GM18907 (cell line): ENCODE measurements around the gene GABRB2.

ENCODE experiments used
- ATAC-seq: cut with Tn5 transposase; IDR thresholded peaks from one replicate; pipeline ENCODE4 v1.9.1; 2021; ENCODE audit warnings: mild to moderate bottlenecking, moderate library complexity; ENCODE audit not compliant: unreplicated experiment

GABRB2 gene

DNA sequence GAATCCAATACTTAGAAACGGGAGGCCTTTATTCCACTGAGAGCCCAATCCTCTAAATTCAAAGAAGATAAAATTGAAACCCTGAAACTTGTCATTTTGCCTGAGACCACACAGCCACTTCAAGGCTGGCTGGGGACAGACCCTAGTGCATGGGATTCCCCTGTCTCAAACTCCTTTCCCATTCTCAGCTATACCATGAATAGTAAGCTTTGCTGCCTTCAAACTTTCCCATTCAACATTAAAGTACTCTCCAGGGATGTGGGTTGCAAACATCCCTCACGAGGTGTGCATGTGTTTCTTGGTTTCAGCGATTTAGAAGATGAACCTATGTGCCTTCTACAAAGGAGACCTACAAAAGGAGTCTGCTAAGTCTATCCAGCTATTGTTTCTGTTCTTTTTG is 64.6 kb downstream of the GABRB2 start:
- no peak for ATAC-seq

DNA sequence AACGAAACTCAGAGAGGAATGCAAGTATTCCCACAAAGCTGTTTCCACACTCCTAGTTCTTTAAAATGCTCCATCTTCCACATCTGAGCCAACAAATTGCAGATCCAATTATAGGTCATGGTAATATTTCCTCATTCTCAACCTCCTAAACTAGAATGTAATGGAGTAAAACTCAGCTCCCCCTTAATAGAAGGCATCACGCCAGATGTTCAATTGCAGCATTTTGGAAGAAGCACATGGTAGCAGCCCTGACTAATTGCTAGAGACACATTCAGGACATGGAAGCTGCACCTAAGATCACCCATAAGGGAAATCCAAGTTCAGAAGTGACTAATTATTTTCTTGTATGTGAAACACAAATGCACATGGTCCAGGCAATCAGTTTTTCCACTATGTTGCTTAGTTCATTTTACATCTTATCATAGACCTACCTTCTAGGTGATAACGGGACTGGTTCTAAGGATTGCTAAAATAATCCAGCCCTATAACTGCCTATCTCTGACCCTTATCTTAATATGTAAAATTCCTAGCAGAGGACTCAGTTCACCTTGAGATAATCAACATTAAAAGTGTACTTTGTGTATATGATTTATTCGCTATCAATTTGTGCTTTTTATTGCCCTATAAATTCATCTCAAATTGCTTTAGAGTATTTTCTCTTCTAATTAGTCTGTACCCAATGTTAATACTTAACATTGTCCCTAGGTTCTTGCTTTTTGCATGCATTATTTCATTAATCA is 75.1 kb downstream of the GABRB2 start:
- no peak for ATAC-seq

DNA sequence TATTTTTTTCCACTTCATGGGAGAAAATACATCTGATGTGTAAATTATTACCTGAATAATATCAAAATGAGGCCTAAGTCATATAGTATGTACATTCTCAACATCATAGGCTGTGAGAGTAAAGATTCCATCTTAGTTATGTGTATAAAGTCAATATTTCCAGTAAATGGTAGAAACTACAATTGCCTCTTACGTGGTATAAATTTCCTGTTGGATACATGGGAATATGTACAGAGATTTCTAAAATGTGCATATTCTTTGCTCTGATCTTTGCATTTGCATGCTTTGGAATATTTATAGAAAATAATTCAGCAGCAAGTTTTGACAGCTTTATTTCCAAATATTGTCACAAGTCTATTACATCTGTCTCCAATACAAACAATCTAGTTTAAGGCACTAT is 78.8 kb downstream of the GABRB2 start:
- no peak for ATAC-seq

DNA sequence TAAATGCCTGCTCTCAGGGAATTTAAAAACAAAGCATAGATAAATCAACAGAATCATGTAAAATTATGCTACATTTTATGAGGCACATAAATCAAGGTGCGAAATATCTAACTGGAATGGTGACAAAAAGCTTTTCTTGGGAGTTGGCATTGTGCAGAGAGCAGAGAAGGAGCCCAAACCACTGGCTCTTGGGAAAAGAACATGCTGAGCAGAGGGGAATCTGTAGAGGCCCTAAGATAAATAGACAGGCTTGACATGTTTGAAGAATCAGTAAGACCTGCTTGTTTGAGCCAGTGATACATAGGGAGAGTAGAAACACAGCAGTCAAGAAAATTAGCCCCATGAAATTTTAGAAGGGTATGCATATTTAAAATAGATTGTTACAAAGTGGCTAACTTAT is 85.8 kb downstream of the GABRB2 start:
- ATAC-seq = no peak

DNA sequence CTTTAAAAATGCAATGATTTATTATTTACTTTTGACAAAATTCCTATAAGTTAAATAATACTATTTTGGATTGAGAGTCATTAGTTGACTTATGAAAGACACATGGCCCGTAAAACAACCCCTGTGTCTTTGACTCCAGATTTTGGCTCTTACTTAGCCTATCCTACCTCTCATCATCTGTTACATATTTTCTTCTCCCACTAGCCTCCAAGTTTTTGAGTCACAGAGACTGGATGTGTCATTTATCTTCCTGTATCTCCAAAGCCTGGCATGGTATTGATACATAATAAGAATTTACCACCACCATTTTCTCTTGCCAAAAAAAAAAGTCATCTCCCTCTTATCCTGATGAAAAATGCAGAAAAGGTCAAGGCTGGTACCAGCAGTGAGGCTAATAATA is 99.9 kb downstream of the GABRB2 start:
- no peak for ATAC-seq

DNA sequence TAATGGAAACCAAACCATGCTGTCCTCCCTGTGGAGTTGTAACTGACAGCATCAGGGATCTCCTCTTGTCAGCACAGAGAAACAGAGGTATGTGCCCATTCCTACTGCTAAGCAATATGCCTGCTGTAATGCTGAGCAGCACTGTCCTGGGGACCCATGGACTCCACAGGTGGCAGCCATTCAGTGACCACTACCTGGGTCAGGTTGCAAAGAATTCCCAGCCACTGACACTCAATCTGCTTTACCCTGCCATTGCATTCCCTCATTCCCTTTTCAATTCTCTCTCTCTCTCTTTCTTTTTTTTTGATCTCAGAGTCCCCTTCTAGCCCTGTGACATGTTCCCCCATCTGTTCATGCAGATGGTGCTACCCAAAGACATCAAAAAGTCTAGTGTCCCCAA is 104.1 kb downstream of the GABRB2 start:
- no peak for ATAC-seq

DNA sequence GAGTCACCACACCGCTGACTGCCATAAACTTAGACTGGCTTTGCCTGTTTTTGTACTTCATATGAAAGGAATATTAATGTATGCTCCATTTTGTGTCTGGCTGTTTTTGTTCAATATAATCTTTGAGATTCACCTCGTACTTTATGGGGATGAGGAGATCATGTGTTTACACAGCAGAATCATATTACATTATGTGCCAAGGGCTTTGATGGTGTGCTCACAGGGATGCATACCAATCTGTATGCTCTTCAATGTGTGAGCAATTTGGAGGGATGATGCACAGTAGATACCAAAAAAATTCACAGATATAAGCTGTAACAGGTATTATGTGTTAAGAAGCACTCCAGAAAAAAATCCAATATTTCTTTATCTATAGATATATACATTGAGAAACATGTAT is 113.7 kb downstream of the GABRB2 start:
- ATAC-seq = no peak

DNA sequence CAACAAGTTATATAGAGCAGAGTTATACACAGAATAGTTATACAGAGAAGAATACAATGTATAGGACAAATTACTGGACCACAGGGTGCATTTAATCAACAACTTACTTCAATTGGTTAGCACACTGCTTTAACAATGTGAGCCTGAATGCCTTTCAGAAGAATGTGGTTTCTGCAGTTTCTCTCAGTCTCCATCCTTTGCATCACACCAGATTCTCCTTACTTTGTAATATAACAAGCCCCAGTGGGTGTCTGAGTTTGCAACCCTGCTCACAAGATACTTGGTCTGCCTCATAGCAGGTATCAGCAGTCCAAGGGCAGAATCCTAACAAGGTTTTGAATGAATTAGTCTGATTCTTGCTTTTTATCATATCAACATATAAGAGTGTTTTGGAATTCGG is 114.6 kb downstream of the GABRB2 start:
- ATAC-seq = no peak

DNA sequence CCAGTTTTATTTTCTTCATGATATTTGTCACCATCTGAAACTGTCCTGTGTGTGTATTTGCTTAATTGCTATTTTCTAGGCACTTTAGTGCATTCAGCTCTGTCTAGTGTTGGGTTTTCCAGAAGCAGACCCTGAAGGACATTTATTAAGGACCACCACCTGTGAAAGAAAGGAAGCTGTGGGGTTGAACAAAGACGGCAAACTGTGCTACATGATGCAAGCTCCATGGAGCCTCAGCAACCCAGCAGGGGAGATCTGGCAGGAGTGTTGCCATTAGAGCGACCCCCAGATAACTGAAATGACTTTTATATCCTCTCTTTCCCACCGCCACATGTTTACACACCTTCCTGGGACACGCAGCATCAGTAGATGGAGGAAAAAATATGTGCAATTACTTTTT is 125.5 kb downstream of the GABRB2 start:
- no peak for ATAC-seq

DNA sequence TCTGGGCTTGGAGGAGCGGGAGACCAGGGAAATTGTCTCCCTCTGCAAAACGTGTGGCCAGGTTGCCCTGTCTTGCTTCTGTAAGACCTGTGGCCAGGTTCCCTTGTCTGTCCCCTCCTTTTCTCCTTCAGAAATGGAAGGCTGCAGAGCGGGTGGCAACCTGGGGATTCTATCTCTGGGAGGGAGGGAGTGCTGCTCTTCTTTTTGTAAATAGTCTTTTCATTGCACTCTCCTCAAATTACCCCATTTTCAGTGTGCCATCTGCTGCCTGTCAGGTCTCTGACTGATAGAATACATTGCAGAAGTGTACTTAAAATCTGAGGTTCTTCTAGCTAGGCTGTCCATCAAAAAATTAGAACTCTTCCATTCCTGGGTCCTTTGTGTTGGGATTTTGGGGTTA is 126.0 kb downstream of the GABRB2 start:
- ATAC-seq = no peak

DNA sequence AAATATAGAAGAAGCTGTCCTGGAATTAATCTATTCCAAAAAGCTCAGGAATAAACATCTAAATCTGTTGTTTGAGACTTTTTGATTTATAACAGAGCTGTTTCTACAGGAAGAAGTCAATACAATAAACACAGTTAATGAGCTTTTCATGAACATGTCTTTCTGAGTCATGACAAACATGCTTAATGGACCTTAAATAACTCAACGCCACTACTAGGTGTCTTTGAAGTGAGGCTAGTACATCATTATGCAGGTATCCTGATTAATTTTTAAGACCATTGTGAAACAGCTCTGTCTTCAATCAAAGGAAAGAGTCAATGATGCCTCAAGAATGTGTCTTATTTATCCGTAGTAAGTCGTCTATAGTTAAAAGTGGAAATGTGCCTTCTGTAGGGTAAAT is 131.6 kb downstream of the GABRB2 start:
- no peak for ATAC-seq

DNA sequence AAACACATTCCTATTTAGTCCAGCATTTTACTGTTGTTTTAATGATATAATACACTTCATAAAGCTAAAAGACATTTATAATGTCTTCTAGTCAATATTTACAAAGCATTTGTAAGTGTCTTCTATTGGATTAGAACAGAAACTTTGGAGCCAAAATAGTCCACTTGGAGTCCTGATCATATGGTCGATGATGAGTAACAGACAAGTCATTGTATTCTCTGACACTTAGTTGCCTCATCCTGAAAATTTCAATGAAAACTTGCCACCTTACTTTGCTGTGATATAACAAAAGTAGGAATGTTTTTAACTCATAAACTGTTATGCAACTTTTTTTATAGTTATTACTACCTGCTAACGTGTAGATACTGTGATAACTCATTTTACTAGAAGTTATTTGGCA is 132.5 kb downstream of the GABRB2 start:
- ATAC-seq = no peak

DNA sequence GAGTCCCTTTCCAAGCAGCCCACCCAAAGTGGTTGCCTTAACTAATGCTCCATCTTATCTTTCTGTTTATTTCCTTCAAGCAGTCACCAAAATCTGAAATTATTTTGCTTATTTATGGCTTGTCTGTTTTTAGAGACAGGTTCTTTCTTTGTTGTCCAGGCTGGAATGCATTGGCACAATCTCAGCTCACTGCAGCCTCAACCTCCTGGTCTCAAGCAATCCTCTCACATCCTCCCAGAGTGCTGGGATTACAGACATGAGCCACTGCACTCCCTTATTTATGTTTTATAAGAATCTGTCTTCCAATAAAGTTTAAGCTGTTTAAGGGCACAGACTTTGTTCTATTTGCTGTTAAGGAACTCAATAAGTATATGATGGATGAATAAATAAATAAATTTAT is 133.7 kb downstream of the GABRB2 start:
- ATAC-seq = no peak

DNA sequence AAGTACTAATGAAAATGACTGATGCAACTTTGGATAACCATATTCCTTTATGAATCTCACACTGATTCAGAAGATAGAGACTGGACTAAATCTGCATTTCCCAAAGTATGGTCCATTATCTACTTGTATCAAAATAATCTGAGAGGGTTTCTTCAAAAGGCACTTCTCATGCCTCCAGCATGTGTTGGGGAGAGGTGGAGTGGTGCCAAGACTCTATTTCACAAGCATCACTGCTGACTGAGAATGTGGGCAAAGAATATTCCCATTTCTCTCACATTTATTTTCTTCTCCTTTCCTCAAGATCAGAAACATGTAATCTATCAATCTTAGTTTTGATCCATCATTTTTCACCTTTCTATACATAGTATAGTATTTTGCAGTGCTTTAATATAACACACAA is 135.4 kb downstream of the GABRB2 start:
- no peak for ATAC-seq

DNA sequence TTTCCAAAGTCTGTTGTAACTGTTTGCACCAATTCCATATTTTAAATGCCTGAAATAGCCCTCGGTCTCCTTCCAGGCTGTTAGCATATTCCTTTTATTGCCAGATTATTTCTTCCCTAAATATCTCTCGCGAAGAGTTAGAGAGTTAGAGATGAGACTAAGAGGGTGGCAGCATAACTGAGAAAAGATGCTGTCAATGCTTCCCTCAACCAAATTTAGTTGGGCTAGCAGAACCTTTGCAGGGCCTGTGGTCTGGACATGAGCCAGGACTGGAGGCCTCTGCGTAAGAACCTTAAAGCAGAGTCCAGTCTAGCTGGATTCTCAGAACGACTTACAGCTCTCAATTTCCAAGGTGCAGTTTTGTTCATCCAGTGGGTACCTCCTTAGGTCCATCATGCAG is 135.9 kb downstream of the GABRB2 start:
- ATAC-seq = no peak

DNA sequence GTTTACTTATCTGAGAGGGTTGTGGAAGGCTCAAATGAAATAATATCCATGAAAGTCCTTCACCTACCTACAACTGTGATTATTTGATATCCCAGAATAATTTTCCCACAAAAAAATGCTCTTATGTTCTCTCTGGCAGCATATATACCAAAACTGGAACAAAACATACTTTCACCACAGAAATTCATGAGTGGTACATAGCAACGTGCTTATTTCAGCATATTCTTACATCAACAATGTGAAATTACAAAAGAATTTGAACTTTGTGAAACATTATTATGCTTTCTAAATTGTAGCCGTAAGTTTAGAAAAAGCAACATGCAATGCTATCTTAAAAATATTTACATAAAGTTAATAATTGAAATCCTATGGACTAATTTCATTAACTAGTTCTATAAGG is 137.1 kb downstream of the GABRB2 start:
- ATAC-seq = no peak

DNA sequence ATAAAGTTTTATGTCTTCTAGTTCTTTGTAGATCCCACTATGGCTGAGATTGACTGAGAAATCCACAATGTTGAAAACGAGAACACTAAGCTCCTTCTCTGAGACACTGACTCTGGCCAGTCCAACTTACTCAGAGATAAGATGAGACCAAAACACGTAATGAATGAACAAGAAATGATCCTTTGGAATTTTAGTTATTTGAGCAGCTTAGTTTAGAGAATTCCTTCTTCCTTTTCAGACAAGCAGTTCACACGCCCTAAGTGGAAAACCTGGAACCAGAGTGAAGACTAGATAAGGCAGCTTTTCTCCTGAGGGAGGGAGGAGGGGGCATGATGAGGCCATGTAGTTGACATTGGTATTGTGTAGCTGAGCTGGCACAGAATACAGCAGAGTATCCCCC is 139.6 kb downstream of the GABRB2 start:
- ATAC-seq = no peak

DNA sequence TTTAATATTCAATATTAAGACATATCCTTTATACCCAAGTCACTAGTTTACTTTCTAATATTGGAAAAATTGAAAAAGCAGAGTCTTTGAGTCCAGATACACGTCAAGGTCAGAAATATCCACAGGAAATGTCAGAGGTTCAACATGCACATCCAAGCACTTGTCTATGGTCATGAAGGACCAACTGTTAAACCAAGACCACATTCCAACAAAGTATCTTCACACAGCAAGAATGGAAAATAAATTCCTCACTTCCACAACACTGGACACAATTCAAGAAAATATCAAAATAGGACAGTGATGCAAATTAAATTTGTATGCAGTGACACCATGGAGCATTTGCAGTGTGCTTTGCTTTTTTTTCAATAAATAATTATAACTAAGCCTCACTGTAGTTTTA is 142.5 kb downstream of the GABRB2 start:
- ATAC-seq = no peak

DNA sequence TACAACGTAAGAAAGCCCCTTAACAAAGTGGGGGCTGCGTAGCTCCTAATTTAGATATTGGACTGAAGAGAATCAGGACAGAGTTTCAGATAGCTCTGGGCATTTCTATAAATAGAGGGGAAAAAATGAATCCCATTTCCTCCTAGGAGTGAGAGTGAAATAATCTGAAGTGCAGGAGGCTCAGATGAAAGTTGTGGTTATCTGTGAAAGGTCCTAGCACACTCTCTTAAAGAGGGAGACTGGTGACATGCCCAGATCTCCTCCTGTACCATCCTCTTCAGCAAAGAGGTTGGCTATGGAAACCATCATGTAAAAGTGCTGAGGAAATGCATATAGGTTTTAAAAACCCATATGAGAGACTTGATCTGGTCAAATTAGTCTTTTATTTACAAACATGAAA is 143.4 kb downstream of the GABRB2 start:
- ATAC-seq = no peak

DNA sequence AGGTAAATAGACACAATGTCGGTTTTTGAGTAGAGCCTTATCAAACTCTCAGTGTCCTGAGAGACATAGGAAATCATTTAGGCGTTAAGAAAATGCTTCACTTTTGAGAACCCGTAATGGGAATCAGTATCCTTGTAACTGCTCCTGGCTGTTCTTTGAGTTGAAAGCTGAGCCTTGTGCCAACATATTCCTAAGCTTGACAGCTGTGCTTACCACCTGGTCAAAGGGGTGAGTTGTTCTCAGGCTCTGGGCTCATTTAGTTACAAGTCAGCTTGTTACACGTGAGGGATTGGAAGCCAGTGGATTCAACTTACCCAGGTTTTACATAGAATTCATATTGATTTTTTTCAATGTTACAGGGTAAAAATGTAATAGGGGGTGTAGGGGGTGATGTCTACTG is 145.9 kb downstream of the GABRB2 start:
- no peak for ATAC-seq

DNA sequence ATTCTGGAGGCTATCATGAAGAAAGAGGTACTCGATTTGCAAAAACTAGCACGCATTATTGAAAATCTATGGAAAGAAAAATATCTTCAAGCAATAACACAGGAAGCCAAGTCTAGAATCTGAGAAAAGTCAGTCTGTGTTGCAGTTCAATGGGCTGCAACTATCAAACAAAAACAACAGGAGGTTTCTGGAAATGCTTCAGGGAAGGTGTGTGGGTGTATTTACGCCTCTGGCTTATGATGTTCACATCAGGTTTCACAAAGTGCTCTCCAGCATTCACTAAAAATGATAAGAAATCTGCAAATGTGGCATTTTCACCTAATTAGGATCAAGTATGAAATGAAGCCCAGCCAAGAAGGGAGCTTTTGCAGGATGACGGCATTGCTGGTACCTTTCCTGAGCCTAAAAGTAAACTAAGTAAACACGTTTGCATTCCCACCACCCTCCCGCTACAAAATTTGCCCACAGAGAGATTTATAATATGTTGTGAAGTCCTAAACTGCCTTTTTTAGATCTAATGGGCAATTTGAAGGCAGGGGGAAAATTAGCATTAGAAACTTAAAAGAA is 146.4 kb downstream of the GABRB2 start:
- ATAC-seq = no peak

DNA sequence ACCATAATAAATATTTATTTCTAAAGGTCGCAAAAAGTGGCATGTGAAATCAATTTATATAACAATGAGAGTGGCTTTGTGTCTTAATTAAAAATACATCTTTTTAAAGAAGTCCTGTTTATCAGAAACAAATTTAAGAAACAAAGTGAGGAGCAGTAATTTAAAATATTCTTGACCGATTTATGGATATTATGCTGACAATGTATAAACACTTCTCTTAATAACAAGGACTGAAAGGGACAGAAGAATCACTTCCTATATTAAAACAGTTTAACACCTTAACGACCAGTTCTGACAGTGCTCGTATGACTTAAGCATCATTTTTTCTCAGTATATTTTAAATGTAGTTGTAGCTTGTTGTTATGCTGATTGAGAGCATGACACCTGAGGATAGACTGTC is 149.1 kb downstream of the GABRB2 start:
- no peak for ATAC-seq

DNA sequence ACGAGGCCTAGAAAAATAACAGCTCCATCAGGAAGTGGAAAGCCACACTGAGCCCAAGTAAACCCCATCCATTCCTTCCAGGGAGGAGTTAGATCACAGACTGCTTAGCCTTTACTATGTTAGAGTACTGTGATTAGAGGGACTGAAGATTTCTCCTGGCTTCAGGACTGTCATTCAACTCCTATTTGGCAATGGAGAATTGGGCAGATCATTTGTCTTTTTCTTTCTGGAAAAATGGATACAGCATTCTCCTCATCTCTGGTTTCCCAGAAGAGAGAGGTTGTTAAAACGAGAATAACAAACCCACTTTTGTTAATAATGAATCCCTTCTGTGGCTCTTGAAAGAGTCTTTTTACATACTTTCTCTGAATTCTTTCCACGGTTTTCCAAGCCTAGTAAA is 150.4 kb downstream of the GABRB2 start:
- no peak for ATAC-seq
